NCI-H2081 (cell line): ENCODE results near the gene TSPAN10.
"Not testable (repeated sequence)": the region's sequence is repeated elsewhere in the genome, so short reads cannot be mapped to it uniquely, and the experiment has no call there.

ENCODE experiments used
- DNase-seq, 2 experiments: peaks; one replicate each; lab custom pipeline; 2025; lab: John Stamatoyannopoulos, UW

Gene TSPAN10

GRCh38 chr17:81636505-81637288, at the start of gene TSPAN10, which contains the start of gene NPLOC4:
Gene TSPAN10, plus strand, starts transcription at chr17:81637196. Its CDS starts 5,217 bp downstream, at chr17:81642413.
Gene NPLOC4, minus strand, starts transcription at chr17:81637112. Its CDS starts 182 bp downstream, at chr17:81636930.
- DNase-seq, result peak; percentile 86 to 89

- DNase-seq, result no peak
These were observed 47.4 kb upstream of the TSPAN10 start for GRCh38 chr17:81589612-81590011.

- DNase-seq, result no peak
These were observed 46.9 kb upstream of the TSPAN10 start for GRCh38 chr17:81590121-81590520.

- no peak for DNase-seq
These were observed 45.0 kb upstream of the TSPAN10 start for GRCh38 chr17:81591971-81592370.

GRCh38 chr17:81593105-81593871, 43.7 kb upstream of the TSPAN10 start:
- DNase-seq, result no peak

- DNase-seq, result no peak
These were observed 37.1 kb upstream of the TSPAN10 start for GRCh38 chr17:81599719-81600486.

GRCh38 chr17:81601525-81602120, 35.4 kb upstream of the TSPAN10 start:
- DNase-seq, result peak; percentile 55 to 69

- no peak for DNase-seq
These were observed 33.0 kb upstream of the TSPAN10 start for GRCh38 chr17:81603846-81604610.

GRCh38 chr17:81607431-81607830, 29.6 kb upstream of the TSPAN10 start:
- no peak for DNase-seq

- no peak for DNase-seq
These were observed 28.9 kb upstream of the TSPAN10 start for GRCh38 chr17:81608082-81608481.

- no peak for DNase-seq
These were observed 28.4 kb upstream of the TSPAN10 start for GRCh38 chr17:81608605-81609004.

- no peak for DNase-seq
These were observed 27.3 kb upstream of the TSPAN10 start for GRCh38 chr17:81609541-81610311.

GRCh38 chr17:81612172-81612970, 24.6 kb upstream of the TSPAN10 start:
- peak in 1 of 2 experiments; percentile 32 for DNase-seq

GRCh38 chr17:81615401-81615930, 21.5 kb upstream of the TSPAN10 start:
- no peak for DNase-seq

GRCh38 chr17:81616877-81617276, 20.1 kb upstream of the TSPAN10 start:
- no peak for DNase-seq

- not testable (repeated sequence) for DNase-seq
These were observed 18.7 kb upstream of the TSPAN10 start for GRCh38 chr17:81618307-81618706.

GRCh38 chr17:81621494-81622130, 15.4 kb upstream of the TSPAN10 start:
- no peak for DNase-seq

GRCh38 chr17:81630274-81630673, 6.7 kb upstream of the TSPAN10 start:
- DNase-seq, result no peak

GRCh38 chr17:81631482-81631881, 5.5 kb upstream of the TSPAN10 start:
- no peak for DNase-seq
